K562 (cell line): Measurements from ENCODE around the gene BTAF1. TPM values are rescaled to one million over a fixed set of nuclear protein-coding genes. Genes with fewer than 3 reads are reported as not detected.

ENCODE experiments used
- ATAC-seq: fragments of 200-7000 bp; cut with Tn5 transposase; 3 replicates; pipeline ENCODE4 v1.9.1; 2020; ENCODE audit warnings: moderate library complexity
- BruUV-seq: library from RNA; stranded (reverse); fragments of 400-500 nt; replicated peaks from 2 replicates; lab custom pipeline; 2021; lab: Mats Ljungman, UMichigan
- CTCF ChIA-PET: fragments of 300-600 bp; formaldehyde crosslinking; extraction: SDS; loops from one replicate; lab custom pipeline; 2021; ENCODE audit warnings: low intra/inter-chr PET ratio; lab: Yijun Ruan, JAX
- POLR2A ChIA-PET: fragments of 300-600, 350-650 bp; sonication (Branson Sonifier 250); formaldehyde crosslinking; extraction: SDS; loops from one replicate; lab custom pipeline; 2021; ENCODE audit warnings: antibody characterized with exemption, inconsistent platforms; lab: Yijun Ruan, JAX
- DNase-seq, 4 experiments: peaks; one replicate each; pipeline versions ENCODE4 v3.0.0 to v3.0.0-alpha.2; 2011 to 2018; ENCODE audit warnings: low spot score in 3 of 4, mixed read lengths in 3 of 4; ENCODE audit errors: extremely low read depth in 1 of 4
- FAIRE-seq: peaks from 2 replicates; lab custom pipeline; 2011; peaks lifted over from hg19 to GRCh38; lab: Jason Lieb, UNC
- H2AFZ ChIP-seq: 2 replicates; pipeline ENCODE4 v1.6.0; 2011; ENCODE audit warnings: low read depth, low read length, control low read depth, inconsistent platforms
- H3K27ac ChIP-seq: fragments of 200-600 bp; 3 replicates; pipeline ENCODE4 v1.8.0; 2011; ENCODE audit warnings: low read depth, mild to moderate bottlenecking, control low read depth, inconsistent platforms, low read length, moderate library complexity, mixed read lengths; ENCODE audit errors: extremely low read depth
- H3K27me3 ChIP-seq, 2 experiments: fragments of 300-600 bp in 1 of 2; 2 replicates in 1 of 2; 3 replicates in 1 of 2; pipeline versions ENCODE4 v1.6.0 to v1.8.0; 2011; ENCODE audit warnings: inconsistent platforms in 2 of 2, low read length in 2 of 2, mild to moderate bottlenecking in 1 of 2, mixed read lengths in 1 of 2, moderate library complexity in 1 of 2; ENCODE audit not compliant: control insufficient read depth in 2 of 2, insufficient read depth in 2 of 2
- H3K36me3 ChIP-seq: fragments of 300-600 bp; 3 replicates; pipeline ENCODE4 v1.8.0; 2011; ENCODE audit warnings: mild to moderate bottlenecking, low read length, inconsistent platforms; ENCODE audit not compliant: control insufficient read depth, insufficient read depth
- H3K4me1 ChIP-seq, 2 experiments: fragments of 200-600 bp in 1 of 2; replicated peaks in 1 of 2; 2 replicates in 1 of 2; 3 replicates in 1 of 2; pipeline versions ENCODE4 v1.5.1 to v1.8.0; 2011; ENCODE audit warnings: inconsistent platforms in 2 of 2, low read length in 2 of 2, mild to moderate bottlenecking in 1 of 2, mixed read lengths in 1 of 2, moderate library complexity in 1 of 2; ENCODE audit not compliant: control insufficient read depth in 2 of 2, insufficient read depth in 2 of 2
- H3K4me2 ChIP-seq: 2 replicates; pipeline ENCODE4 v1.6.1; 2011; ENCODE audit warnings: low read length, control low read depth, inconsistent platforms, mixed read lengths; ENCODE audit not compliant: insufficient read depth
- H3K4me3 ChIP-seq: fragments of 200-600 bp; sonication (generic), shearing (Covaris generic); 2 replicates; pipeline ENCODE4 v1.5.1; 2016; ENCODE audit warnings: control low read depth, inconsistent platforms
- H3K79me2 ChIP-seq: fragments of 200-600 bp; 3 replicates; pipeline ENCODE4 v1.8.0; 2011; ENCODE audit warnings: low read length, inconsistent platforms; ENCODE audit not compliant: control insufficient read depth, insufficient read depth
- H3K9ac ChIP-seq, 2 experiments: 2 replicates each; pipeline versions ENCODE4 v1.6.0 to v1.6.1; 2011; ENCODE audit warnings: low read depth in 2 of 2, low read length in 2 of 2, control low read depth in 1 of 2, inconsistent platforms in 1 of 2, mild to moderate bottlenecking in 1 of 2, mixed read lengths in 1 of 2; ENCODE audit not compliant: insufficient read depth in 1 of 2
- H3K9me1 ChIP-seq: one replicate; pipeline ENCODE4 v1.6.0; 2011; ENCODE audit warnings: inconsistent platforms, mild to moderate bottlenecking, low read length, moderate library complexity; ENCODE audit not compliant: control insufficient read depth, insufficient read depth
- H3K9me3 ChIP-seq: replicated peaks from 2 replicates; pipeline ENCODE4 v1.5.1; 2011; ENCODE audit warnings: low read depth, low read length, inconsistent platforms; ENCODE audit not compliant: control insufficient read depth, insufficient read depth
- H4K20me1 ChIP-seq: replicated peaks from 2 replicates; pipeline ENCODE4 v1.6.1; 2011; ENCODE audit warnings: low read length, inconsistent platforms, mixed read lengths; ENCODE audit not compliant: control insufficient read depth, insufficient read depth
- CREB3L1 ChIP-seq: fragments of 450-650 bp; IDR thresholded peaks from 2 replicates; pipeline ENCODE4 v1.6.1; 2014; ENCODE audit warnings: low read depth, mild to moderate bottlenecking, moderate library complexity, borderline replicate concordance
- ELF1 ChIP-seq: fragments of 200-800 bp; sonication (Bioruptor generic); IDR thresholded peaks from 2 replicates; pipeline ENCODE4 v1.6.1; 2016; ENCODE audit warnings: missing genetic modification characterization, missing compliant biosample characterization
- HSF4 ChIP-seq: fragments of 250-450 bp; sonication (Bioruptor Pico); IDR thresholded peaks from 2 replicates; pipeline ENCODE4 v2.1.2; 2022; ENCODE audit warnings: mild to moderate bottlenecking, moderate library complexity, borderline replicate concordance
- SFPQ ChIP-seq: fragments of 200-400 bp; formaldehyde crosslinking; IDR thresholded peaks from 2 replicates; pipeline ENCODE4 v1.6.1; 2017; ENCODE audit warnings: mild to moderate bottlenecking, low read depth, low read length, moderate library complexity
- ZNF134 ChIP-seq: fragments of 250-450 bp; sonication (Bioruptor Pico); conservative IDR thresholded peaks from 2 replicates; pipeline ENCODE4 v1.4.0; 2020
- ZNF395 ChIP-seq: fragments of 200-800 bp; sonication (Bioruptor generic); IDR thresholded peaks from 2 replicates; pipeline ENCODE4 v1.6.1; 2017; ENCODE audit warnings: missing genetic modification characterization, missing compliant biosample characterization
- WGBS: fragments of 100-300 bp; shearing (Covaris generic); methylation state at CpG from one replicate; pipeline ENCODE4 v1.1.6; 2016; ENCODE audit warnings: low coverage, mixed read lengths; ENCODE audit not compliant: insufficient coverage; ENCODE audit errors: missing lambda C conversion rate; 5-methylcytosine and 5-hydroxymethylcytosine counted together
- in situ Hi-C: fragments of 300-500 bp; cut with MboI; formaldehyde crosslinking; loops from 4 replicates; pipeline ENCODE4 v1.15.0; 2018; ENCODE audit warnings: inconsistent platforms, mixed read lengths
- intact Hi-C: fragments of 100-400 bp; cut with micrococcal nuclease; formaldehyde crosslinking; loops from 2 replicates; pipeline ENCODE4 v1.14.2; 2022
- polyA plus RNA-seq, 8 experiments: library from polyadenylated mRNA; depleted of rRNA in 4 of 8; stranded (reverse) in 5 of 8; unstranded in 3 of 8; fragments of >200 nt; fragmentation: Nextera tagmentation in 2 of 8; fragmentation: Illumina TruSeq in 1 of 8; extraction: Ambion mirVana in 2 of 8; extraction: Trizol in 1 of 8; gene quantifications; 2 replicates each; pipeline versions ENCODE4 v1.2.1 to v1.2.3, GENCODE V29; 2011 to 2014; ENCODE audit warnings: inconsistent platforms in 1 of 8, missing spikeins in 1 of 8
- total RNA-seq, 7 experiments: library from RNA; depleted of rRNA in 6 of 7; stranded (reverse); fragments of >200 nt in 6 of 7; fragmentation: Illumina TruSeq in 2 of 7; extraction: Trizol in 2 of 7; gene quantifications; 2 replicates each; pipeline versions ENCODE4 v1.2.1 to v1.2.3, GENCODE V29; 2011 to 2021; ENCODE audit warnings: low replicate concordance in 1 of 7

BTAF1 gene
- total and polyA plus RNA-seq, 9 of the 15 experiments (the other 6 are each of a cell fraction or from before 2014, with no cell fraction given), result 6.6 to 70.7 (median 30.5) TPM

- Histone ChIP-seq H2AFZ (no peak overlapping the region), H3K4me2 (no peak overlapping the region), H3K4me1 (peaks cover 0 to 5% of the 10 kb centered on the region in 2 experiments; a peak in 2 of 5 replicates), H3K9ac (no peak overlapping the region), H3K9me3 (no peaks in the 10 kb centered on the region), H3K79me2 (no peaks in the 10 kb centered on the region), H3K27me3 (no peaks in the 10 kb centered on the region), H4K20me1 (no peaks in the 10 kb centered on the region), H3K27ac (no peak overlapping the region), H3K9me1 (no peaks in the 10 kb centered on the region), H3K4me3 (no peak overlapping the region), H3K36me3 (no peaks in the 10 kb centered on the region)
- DNase-seq (no peak), FAIRE-seq (no peak), ATAC-seq (no peak)
- CTCF ChIA-PET, result no interaction called here
- TF ChIP-seq ZNF395 (no peak), ZNF134 (CRISPR knock-in tag) (no peak), CREB3L1 (no peak), ELF1 (tag) (no peak), HSF4 (CRISPR knock-in tag) (no peak), SFPQ (no peak)
- POLR2A ChIA-PET, result interaction anchor here (0.7 kb wide), 1 partner anchor 174 kb away, joined by 3 read pairs; no protein-coding TSS in a partner anchor
- 66% methylated on average over 9 of the region's 9 CpGs for WGBS
- in situ Hi-C loops (no loop called here), intact Hi-C loops (no loop called here)
- no TSS peak for BruUV-seq
Observed at GRCh38 chr10:91885362-91886079, 38.0 kb upstream of the BTAF1 start.
